PC-9 (cell line): ENCODE results near the gene CD1B. TPM values are rescaled to one million over a fixed set of nuclear protein-coding genes. Genes with fewer than 3 reads are reported as not detected.
"Not testable (repeated sequence)": the region's sequence is repeated elsewhere in the genome, so short reads cannot be mapped to it uniquely, and the experiment has no call there.

ENCODE experiments used
- BruUV-seq: library from RNA; stranded (reverse); fragments of 400-500 nt; replicated peaks from 2 replicates; lab custom pipeline; 2021; lab: Mats Ljungman, UMichigan
- CTCF ChIA-PET: fragments of 300-600 bp; sonication (Branson Sonifier 250); formaldehyde crosslinking; loops from one replicate; lab custom pipeline; 2022; ENCODE audit warnings: antibody characterized with exemption; lab: Charles Lee
- POLR2A ChIA-PET: fragments of 300-600 bp; sonication (Branson Sonifier 250); formaldehyde crosslinking; loops from one replicate; lab custom pipeline; 2022; ENCODE audit warnings: antibody characterized with exemption; ENCODE audit not compliant: unreplicated experiment; lab: Charles Lee
- DNase-seq, 2 experiments: peaks; one replicate each; pipeline versions ENCODE4 v3.0.0 to v3.0.0-alpha.2; 2015 to 2022; ENCODE audit warnings: mixed read lengths in 1 of 2
- H2AFZ ChIP-seq: fragments of 200-600 bp; sonication (generic); 2 replicates; pipeline ENCODE4 v1.8.1; 2017; ENCODE audit warnings: antibody characterized with exemption
- H3F3A ChIP-seq: fragments of 200-600 bp; sonication (generic); 2 replicates; pipeline ENCODE4 v1.8.1; 2017; ENCODE audit warnings: antibody characterized with exemption, mild to moderate bottlenecking, low read depth; ENCODE audit not compliant: insufficient read depth
- H3K27ac ChIP-seq: fragments of 200-600 bp; sonication (generic); 2 replicates; pipeline ENCODE4 v1.6.1; 2016; ENCODE audit warnings: mixed run types
- H3K27me3 ChIP-seq: fragments of 200-600 bp; sonication (generic); 2 replicates; pipeline ENCODE4 v1.6.1; 2016; ENCODE audit warnings: low read depth, mixed run types; ENCODE audit not compliant: insufficient read depth
- H3K36me3 ChIP-seq: fragments of 200-600 bp; sonication (generic); 2 replicates; pipeline ENCODE4 v1.6.1; 2016; ENCODE audit warnings: low read depth, mixed run types
- H3K4me1 ChIP-seq: fragments of 200-600 bp; sonication (generic); replicated peaks from 2 replicates; pipeline ENCODE4 v1.6.1; 2016; ENCODE audit warnings: mixed run types; ENCODE audit not compliant: insufficient read depth
- H3K4me2 ChIP-seq: fragments of 200-600 bp; sonication (generic); 2 replicates; pipeline ENCODE4 v1.6.1; 2017; ENCODE audit warnings: mixed run types
- H3K4me3 ChIP-seq: fragments of 200-600 bp; sonication (generic); 2 replicates; pipeline ENCODE4 v1.6.1; 2016; ENCODE audit warnings: mixed run types
- H3K79me2 ChIP-seq: fragments of 200-600 bp; sonication (generic); 2 replicates; pipeline ENCODE4 v1.6.1; 2017; ENCODE audit warnings: low read depth, mixed run types
- H3K9me2 ChIP-seq: fragments of 200-600 bp; sonication (generic); 2 replicates; pipeline ENCODE4 v1.8.1; 2017; ENCODE audit warnings: mild to moderate bottlenecking; ENCODE audit not compliant: insufficient read depth
- H3K9me3 ChIP-seq: fragments of 200-600 bp; sonication (generic); 2 replicates; pipeline ENCODE4 v1.8.1; 2016; ENCODE audit warnings: low read depth; ENCODE audit not compliant: insufficient read depth
- H4K20me1 ChIP-seq: fragments of 200-600 bp; sonication (generic); 2 replicates; pipeline ENCODE4 v1.8.1; 2017; ENCODE audit not compliant: insufficient read depth
- EZH2 ChIP-seq: fragments of 200-600 bp; sonication (generic); IDR thresholded peaks from 2 replicates; pipeline ENCODE4 v1.8.0; 2017; ENCODE audit warnings: antibody characterized with exemption, low read depth
- intact Hi-C: fragments of 100-400 bp; cut with micrococcal nuclease; formaldehyde crosslinking; loops from one replicate; pipeline ENCODE4 v1.10.0; 2022; ENCODE audit not compliant: unreplicated experiment
- total RNA-seq: library from RNA; stranded (reverse); gene quantifications from 2 replicates; pipeline ENCODE4 v1.2.3, GENCODE V29; 2021
- TF ChIP-seq, protein P1 (sequence below): fragments of 200-600 bp; sonication (generic); conservative IDR thresholded peaks from 2 replicates; pipeline ENCODE4 v1.6.1; 2017; ENCODE audit warnings: mixed run types, antibody characterized with exemption, mild to moderate bottlenecking, moderate library complexity

CD1B gene
- total RNA-seq, 1 experiment from 2014 or later: not detected

DNA sequence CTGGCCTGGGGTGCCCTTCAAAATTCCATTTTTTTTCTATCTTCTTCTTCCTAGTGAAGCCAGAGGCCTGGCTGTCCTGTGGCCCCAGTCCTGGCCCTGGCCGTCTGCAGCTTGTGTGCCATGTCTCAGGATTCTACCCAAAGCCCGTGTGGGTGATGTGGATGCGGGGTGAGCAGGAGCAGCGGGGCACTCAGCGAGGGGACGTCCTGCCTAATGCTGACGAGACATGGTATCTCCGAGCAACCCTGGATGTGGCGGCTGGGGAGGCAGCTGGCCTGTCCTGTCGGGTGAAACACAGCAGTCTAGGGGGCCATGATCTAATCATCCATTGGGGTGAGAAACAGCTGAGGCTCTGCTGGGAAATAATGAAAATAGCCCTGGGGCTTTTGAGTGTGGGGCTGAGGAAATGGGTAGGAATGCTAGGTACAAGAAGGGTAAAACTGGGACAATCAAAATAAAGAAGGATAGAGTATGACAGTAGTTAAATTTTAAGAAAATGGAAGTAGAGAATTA, 24.5 kb upstream of the CD1B start:
- Histone ChIP-seq H3K79me2 (no peaks in the 10 kb centered on the region), H3K36me3 (no peaks in the 10 kb centered on the region), H3K4me1 (no peaks in the 10 kb centered on the region), H2AFZ (no peak overlapping the region), H3K27ac (no peak overlapping the region), H4K20me1 (no peaks in the 10 kb centered on the region), H3K4me2 (no peak overlapping the region), H3K9me2 (no peaks in the 10 kb centered on the region), H3K9me3 (0 out of 2 replicates have a peak, but pooled peaks cover 2% of the 10 kb centered on the region), H3K4me3 (no peak overlapping the region), H3F3A (no peaks in the 10 kb centered on the region), H3K27me3 (0 out of 2 replicates have a peak, but pooled peaks cover 2% of the 10 kb centered on the region)
- CTCF ChIA-PET: no interaction called here
- TF ChIP-seq, protein P1, sequence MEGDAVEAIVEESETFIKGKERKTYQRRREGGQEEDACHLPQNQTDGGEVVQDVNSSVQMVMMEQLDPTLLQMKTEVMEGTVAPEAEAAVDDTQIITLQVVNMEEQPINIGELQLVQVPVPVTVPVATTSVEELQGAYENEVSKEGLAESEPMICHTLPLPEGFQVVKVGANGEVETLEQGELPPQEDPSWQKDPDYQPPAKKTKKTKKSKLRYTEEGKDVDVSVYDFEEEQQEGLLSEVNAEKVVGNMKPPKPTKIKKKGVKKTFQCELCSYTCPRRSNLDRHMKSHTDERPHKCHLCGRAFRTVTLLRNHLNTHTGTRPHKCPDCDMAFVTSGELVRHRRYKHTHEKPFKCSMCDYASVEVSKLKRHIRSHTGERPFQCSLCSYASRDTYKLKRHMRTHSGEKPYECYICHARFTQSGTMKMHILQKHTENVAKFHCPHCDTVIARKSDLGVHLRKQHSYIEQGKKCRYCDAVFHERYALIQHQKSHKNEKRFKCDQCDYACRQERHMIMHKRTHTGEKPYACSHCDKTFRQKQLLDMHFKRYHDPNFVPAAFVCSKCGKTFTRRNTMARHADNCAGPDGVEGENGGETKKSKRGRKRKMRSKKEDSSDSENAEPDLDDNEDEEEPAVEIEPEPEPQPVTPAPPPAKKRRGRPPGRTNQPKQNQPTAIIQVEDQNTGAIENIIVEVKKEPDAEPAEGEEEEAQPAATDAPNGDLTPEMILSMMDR: no peak
- no peak for TF ChIP-seq EZH2
- POLR2A ChIA-PET: no interaction called here
- DNase-seq: no peak
- intact Hi-C loops: no loop called here
- no TSS peak for BruUV-seq

GRCh38 chr1:158354255-158354654, 22.9 kb upstream of the CD1B start:
- Histone ChIP-seq H3K79me2 (no peaks in the 10 kb centered on the region), H2AFZ (no peak overlapping the region), H3K9me2 (no peaks in the 10 kb centered on the region), H3K4me2 (no peak overlapping the region), H3K27me3 (0 out of 2 replicates have a peak, but pooled peaks cover 5% of the 10 kb centered on the region), H3K9me3 (0 out of 2 replicates have a peak, but pooled peaks cover 4% of the 10 kb centered on the region), H4K20me1 (no peaks in the 10 kb centered on the region), H3F3A (no peaks in the 10 kb centered on the region), H3K27ac (no peak overlapping the region), H3K4me1 (no peaks in the 10 kb centered on the region), H3K4me3 (no peak overlapping the region), H3K36me3 (no peaks in the 10 kb centered on the region)
- ChIA-PET POLR2A (no interaction called here), CTCF (no interaction called here)
- TF ChIP-seq, protein P1: no peak
- no peak for TF ChIP-seq EZH2
- DNase-seq: no peak
- no TSS peak for BruUV-seq
- intact Hi-C loops: no loop called here

DNA sequence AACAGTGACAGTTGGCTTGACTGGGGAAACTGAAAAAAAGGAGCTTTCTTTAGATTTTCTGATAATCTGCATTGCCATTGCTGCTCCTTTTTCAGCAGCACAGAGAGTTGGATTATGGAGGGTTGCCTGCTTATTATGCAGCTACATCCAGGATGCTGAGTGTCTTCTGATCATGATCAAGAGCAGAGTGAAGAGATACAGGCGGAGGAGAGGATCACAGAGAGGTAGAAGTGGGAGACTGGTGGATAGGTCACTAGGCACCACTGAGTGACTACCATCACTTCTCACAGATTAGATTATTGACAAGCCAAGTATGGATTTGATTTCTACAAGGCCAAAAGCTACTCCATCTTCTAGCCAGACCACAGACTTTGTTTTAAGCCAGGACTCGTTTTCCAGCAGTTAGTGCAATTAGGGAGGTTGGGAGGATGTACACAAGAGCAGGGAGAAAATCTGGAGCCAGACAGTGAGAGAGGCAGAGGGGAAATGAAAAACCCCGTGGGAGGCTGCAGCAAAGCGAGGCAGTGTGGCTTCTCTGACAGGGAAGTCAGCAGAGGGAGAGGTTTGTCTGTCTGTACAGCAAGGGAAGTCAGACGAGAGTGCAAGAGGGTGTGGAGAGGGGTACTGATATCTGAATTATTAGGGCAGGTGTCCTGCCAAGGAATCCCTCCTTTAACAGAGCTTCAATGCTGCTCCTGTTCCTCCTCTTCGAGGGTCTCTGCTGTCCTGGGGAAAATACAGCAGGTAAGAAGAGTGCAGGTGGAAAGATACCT, 22.2 kb upstream of the CD1B start, which contains the start of gene CD1E:
TSS of gene CD1E (plus strand) at position 592 of the 773 bp plus-strand sequence. CDS start at position 687, 95 bp downstream.
- ChIA-PET CTCF (no interaction called here), POLR2A (no interaction called here)
- no peaks in the 10 kb centered on the region for H3K79me2 ChIP-seq
- TF ChIP-seq, protein P1: no peak
- no peak for TF ChIP-seq EZH2
- H3K36me3 ChIP-seq: no peaks in the 10 kb centered on the region
- BruUV-seq: no TSS peak
- no peak within 1 kb of the TSS for H3K4me2 ChIP-seq
- intact Hi-C loops: no loop called here
- no peak within 1 kb of the TSS for H2AFZ ChIP-seq
- no peaks in the 10 kb centered on the region for H3K4me1 ChIP-seq
- H3K27me3 ChIP-seq: peaks cover 5% of the 10 kb centered on the region; the same call in 1 of the 2 replicates
- no peaks in the 10 kb centered on the region for H3K9me2 ChIP-seq
- no peak within 1 kb of the TSS for H3K27ac ChIP-seq
- H3K4me3 ChIP-seq: no peak within 1 kb of the TSS
- no peaks in the 10 kb centered on the region for H4K20me1 ChIP-seq
- no peaks in the 10 kb centered on the region for H3F3A ChIP-seq
- no peak for DNase-seq
- H3K9me3 ChIP-seq: 0 out of 2 replicates have a peak, but pooled peaks cover 4% of the 10 kb centered on the region

DNA sequence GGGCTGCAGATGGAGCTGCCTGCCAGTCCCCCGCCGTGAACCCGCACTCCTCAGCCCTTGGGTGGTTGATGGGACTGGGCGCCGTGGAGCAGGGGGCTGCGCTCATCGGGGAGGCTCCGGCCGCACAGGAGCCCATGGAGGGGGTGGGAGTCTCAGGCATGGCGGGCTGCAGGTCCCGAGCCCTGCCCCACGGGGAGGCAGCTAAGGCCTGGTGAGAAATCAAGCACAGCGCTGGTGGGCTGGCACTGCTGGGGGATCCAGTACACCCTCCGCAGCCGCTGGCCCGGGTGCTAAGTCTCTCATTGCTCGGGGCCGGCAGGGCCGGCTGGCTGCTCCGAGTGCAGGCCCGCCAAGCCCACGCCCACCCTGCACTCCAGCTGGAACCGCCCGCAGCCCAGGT, 17.6 kb upstream of the CD1B start:
- H3K4me3 ChIP-seq, CTCF ChIA-PET, POLR2A ChIA-PET: not testable (repeated sequence)

DNA sequence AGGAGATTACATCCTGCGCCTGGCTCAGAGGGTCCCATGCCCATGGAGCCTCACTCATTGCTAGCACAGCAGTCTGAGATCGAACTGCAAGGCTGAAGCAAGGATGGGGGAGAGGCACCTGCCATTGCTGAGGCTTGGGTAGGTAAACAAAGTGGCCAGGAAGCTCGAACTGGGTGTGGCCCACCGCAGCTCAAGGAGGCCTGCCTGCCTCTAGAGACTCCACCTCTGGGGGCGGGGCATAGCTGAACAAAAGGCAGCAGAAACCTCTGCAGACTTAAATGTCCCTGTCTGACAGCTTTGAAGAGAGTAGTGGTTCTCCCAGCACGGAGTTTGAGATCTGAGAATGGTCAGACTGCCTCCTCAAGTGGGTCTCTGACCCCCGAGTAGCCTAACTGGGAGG, 5.1 kb upstream of the CD1B start:
- BruUV-seq, H3K9me3 ChIP-seq, DNase-seq, H3F3A ChIP-seq, H2AFZ ChIP-seq, H3K9me2 ChIP-seq, H3K4me1 ChIP-seq, POLR2A ChIA-PET, H3K4me2 ChIP-seq, intact Hi-C loops, H4K20me1 ChIP-seq, H3K4me3 ChIP-seq, H3K36me3 ChIP-seq, H3K27me3 ChIP-seq, CTCF ChIA-PET, H3K79me2 ChIP-seq, H3K27ac ChIP-seq: not testable (repeated sequence)

More for the DNA sequence above, 17.6 kb upstream of the CD1B start:
- H2AFZ ChIP-seq, H3K4me1 ChIP-seq, H3F3A ChIP-seq, H3K79me2 ChIP-seq, H3K4me2 ChIP-seq, H3K27me3 ChIP-seq, BruUV-seq, H3K9me3 ChIP-seq, DNase-seq, H3K9me2 ChIP-seq, H3K36me3 ChIP-seq, intact Hi-C loops, H4K20me1 ChIP-seq, H3K27ac ChIP-seq: not testable (repeated sequence)
